LNCAP (cell line): Measurements from ENCODE around the gene SMC3.

ENCODE experiments used
- TF ChIP-seq, protein P1 (sequence below): fragments of 450-650 bp; IDR thresholded peaks from 2 replicates; pipeline ENCODE4 v1.5.1; 2017; ENCODE audit warnings: mild to moderate bottlenecking

Gene SMC3

GRCh38 chr10:110615057-110615747 is 47.7 kb downstream of the SMC3 start:
- TF ChIP-seq, protein P1, sequence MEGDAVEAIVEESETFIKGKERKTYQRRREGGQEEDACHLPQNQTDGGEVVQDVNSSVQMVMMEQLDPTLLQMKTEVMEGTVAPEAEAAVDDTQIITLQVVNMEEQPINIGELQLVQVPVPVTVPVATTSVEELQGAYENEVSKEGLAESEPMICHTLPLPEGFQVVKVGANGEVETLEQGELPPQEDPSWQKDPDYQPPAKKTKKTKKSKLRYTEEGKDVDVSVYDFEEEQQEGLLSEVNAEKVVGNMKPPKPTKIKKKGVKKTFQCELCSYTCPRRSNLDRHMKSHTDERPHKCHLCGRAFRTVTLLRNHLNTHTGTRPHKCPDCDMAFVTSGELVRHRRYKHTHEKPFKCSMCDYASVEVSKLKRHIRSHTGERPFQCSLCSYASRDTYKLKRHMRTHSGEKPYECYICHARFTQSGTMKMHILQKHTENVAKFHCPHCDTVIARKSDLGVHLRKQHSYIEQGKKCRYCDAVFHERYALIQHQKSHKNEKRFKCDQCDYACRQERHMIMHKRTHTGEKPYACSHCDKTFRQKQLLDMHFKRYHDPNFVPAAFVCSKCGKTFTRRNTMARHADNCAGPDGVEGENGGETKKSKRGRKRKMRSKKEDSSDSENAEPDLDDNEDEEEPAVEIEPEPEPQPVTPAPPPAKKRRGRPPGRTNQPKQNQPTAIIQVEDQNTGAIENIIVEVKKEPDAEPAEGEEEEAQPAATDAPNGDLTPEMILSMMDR, result no peak

- TF ChIP-seq, protein P1, result no peak
These were observed 49.1 kb downstream of the SMC3 start for GRCh38 chr10:110616493-110617033.

- TF ChIP-seq, protein P1, result no peak
These were observed 50.1 kb downstream of the SMC3 start for GRCh38 chr10:110617425-110618229.

DNA sequence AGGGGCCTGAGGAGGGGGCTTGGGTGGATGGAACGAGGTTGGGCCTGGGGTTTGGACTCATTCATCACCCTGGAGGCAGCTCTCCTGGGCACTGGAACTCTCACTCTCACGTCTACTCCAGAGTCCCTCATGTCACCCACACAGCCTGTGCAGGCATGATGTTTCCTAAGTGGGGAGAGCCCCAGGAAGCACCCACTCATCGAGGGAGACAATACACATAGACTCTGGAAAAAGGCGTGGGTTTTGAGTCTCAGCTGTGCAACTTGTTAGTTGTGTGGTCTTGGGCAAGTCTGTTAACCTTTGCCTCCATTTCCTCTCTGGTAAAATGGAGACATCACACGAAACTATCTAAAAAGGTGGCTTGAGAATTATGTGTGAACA is 50.7 kb downstream of the SMC3 start:
- TF ChIP-seq, protein P1, result no peak

GRCh38 chr10:110619514-110620397 is 52.3 kb downstream of the SMC3 start:
- TF ChIP-seq, protein P1, result no peak

DNA sequence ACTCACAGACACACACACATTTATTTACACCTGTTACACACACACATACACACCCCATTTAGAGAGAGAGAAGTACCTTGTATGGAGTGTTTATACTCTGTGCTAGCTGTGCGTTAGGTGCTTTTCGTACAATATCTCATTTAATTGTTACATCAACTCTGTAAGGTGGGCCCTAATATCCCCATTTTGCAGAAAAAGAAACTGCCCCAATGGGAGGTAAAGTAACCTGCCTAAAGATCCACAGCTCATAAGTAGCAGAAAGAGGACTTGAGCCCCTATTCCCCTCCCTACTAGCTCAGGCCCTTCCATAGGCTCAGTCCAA is 52.9 kb downstream of the SMC3 start:
- TF ChIP-seq, protein P1, result no peak

DNA sequence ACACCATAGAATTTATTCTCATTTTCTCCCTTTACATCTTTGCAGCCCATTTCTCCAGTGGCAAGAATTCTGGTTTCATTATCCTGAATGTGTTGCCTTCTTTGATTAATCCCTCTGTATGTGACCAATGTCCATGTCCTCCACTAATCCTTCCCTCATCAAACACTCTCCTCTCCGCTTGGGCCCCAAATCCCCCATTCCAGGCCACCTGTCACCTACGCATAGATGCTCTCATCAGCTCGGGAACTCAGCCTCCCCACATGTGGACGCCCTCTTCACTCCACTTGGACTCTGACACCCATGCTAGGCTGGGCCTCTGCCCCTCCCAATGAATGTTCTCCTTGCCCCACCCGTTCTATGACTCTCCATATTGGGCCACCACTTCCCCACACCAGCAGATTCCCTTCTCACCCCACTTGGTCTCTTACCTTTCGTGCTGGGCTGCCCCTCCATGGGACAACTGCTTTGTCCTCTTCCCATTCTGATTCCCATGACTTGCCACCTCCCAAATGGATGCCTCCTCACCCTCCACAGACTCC is 57.9 kb downstream of the SMC3 start:
- TF ChIP-seq, protein P1, result no peak
